HL-60 (cell line): ENCODE data around the gene TMEM72.

ENCODE experiments used
- SPI1 ChIP-seq: IDR thresholded peaks from 2 replicates; pipeline ENCODE4 v1.6.1; 2012; ENCODE audit warnings: low read depth, mild to moderate bottlenecking, borderline replicate concordance
- TF ChIP-seq, protein P1 (sequence below): IDR thresholded peaks from one replicate; pipeline ENCODE4 v1.5.1; 2011; ENCODE audit warnings: low read length, control low read depth, inconsistent platforms; ENCODE audit not compliant: insufficient read depth

DNA sequence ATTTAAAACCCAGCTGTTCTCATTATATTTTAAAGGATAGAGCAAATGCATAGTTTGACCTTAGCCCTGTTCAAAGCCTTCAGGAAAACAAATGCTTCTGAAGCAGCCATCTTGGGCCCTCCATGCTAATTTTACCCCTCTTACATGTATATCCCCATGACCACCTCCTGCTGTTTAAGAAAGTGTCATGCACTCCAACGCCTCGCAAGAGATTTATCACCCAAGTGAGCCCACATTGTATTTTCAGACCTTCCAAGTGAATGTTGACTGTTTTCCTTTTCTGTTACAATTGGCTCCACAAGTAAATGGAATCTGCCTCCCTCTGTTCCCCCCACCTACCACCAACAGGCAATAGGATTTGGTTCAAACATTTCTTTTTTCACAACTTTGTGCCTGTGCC lies 5.3 kb downstream of the TMEM72 start:
- no peak for TF ChIP-seq SPI1
- TF ChIP-seq, protein P1, sequence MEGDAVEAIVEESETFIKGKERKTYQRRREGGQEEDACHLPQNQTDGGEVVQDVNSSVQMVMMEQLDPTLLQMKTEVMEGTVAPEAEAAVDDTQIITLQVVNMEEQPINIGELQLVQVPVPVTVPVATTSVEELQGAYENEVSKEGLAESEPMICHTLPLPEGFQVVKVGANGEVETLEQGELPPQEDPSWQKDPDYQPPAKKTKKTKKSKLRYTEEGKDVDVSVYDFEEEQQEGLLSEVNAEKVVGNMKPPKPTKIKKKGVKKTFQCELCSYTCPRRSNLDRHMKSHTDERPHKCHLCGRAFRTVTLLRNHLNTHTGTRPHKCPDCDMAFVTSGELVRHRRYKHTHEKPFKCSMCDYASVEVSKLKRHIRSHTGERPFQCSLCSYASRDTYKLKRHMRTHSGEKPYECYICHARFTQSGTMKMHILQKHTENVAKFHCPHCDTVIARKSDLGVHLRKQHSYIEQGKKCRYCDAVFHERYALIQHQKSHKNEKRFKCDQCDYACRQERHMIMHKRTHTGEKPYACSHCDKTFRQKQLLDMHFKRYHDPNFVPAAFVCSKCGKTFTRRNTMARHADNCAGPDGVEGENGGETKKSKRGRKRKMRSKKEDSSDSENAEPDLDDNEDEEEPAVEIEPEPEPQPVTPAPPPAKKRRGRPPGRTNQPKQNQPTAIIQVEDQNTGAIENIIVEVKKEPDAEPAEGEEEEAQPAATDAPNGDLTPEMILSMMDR, result no peak
